PC-9 (cell line): ENCODE results near the gene GPR137. TPM values are rescaled to one million over a fixed set of nuclear protein-coding genes. Genes with fewer than 3 reads are reported as not detected.

Source experiments
- BruUV-seq: library from RNA; stranded (reverse); fragments of 400-500 nt; replicated peaks from 2 replicates; lab custom pipeline; 2021; lab: Mats Ljungman, UMichigan
- CTCF ChIA-PET: fragments of 300-600 bp; sonication (Branson Sonifier 250); formaldehyde crosslinking; loops from one replicate; lab custom pipeline; 2022; ENCODE audit warnings: antibody characterized with exemption; lab: Charles Lee
- POLR2A ChIA-PET: fragments of 300-600 bp; sonication (Branson Sonifier 250); formaldehyde crosslinking; loops from one replicate; lab custom pipeline; 2022; ENCODE audit warnings: antibody characterized with exemption; ENCODE audit not compliant: unreplicated experiment; lab: Charles Lee
- DNase-seq, 2 experiments: peaks; one replicate each; pipeline versions ENCODE4 v3.0.0 to v3.0.0-alpha.2; 2015 to 2022; ENCODE audit warnings: mixed read lengths in 1 of 2
- H2AFZ ChIP-seq: fragments of 200-600 bp; sonication (generic); 2 replicates; pipeline ENCODE4 v1.8.1; 2017; ENCODE audit warnings: antibody characterized with exemption
- H3F3A ChIP-seq: fragments of 200-600 bp; sonication (generic); 2 replicates; pipeline ENCODE4 v1.8.1; 2017; ENCODE audit warnings: antibody characterized with exemption, mild to moderate bottlenecking, low read depth; ENCODE audit not compliant: insufficient read depth
- H3K27ac ChIP-seq: fragments of 200-600 bp; sonication (generic); 2 replicates; pipeline ENCODE4 v1.6.1; 2016; ENCODE audit warnings: mixed run types
- H3K27me3 ChIP-seq: fragments of 200-600 bp; sonication (generic); 2 replicates; pipeline ENCODE4 v1.6.1; 2016; ENCODE audit warnings: low read depth, mixed run types; ENCODE audit not compliant: insufficient read depth
- H3K36me3 ChIP-seq: fragments of 200-600 bp; sonication (generic); 2 replicates; pipeline ENCODE4 v1.6.1; 2016; ENCODE audit warnings: low read depth, mixed run types
- H3K4me1 ChIP-seq: fragments of 200-600 bp; sonication (generic); replicated peaks from 2 replicates; pipeline ENCODE4 v1.6.1; 2016; ENCODE audit warnings: mixed run types; ENCODE audit not compliant: insufficient read depth
- H3K4me2 ChIP-seq: fragments of 200-600 bp; sonication (generic); 2 replicates; pipeline ENCODE4 v1.6.1; 2017; ENCODE audit warnings: mixed run types
- H3K4me3 ChIP-seq: fragments of 200-600 bp; sonication (generic); 2 replicates; pipeline ENCODE4 v1.6.1; 2016; ENCODE audit warnings: mixed run types
- H3K79me2 ChIP-seq: fragments of 200-600 bp; sonication (generic); 2 replicates; pipeline ENCODE4 v1.6.1; 2017; ENCODE audit warnings: low read depth, mixed run types
- H3K9me2 ChIP-seq: fragments of 200-600 bp; sonication (generic); 2 replicates; pipeline ENCODE4 v1.8.1; 2017; ENCODE audit warnings: mild to moderate bottlenecking; ENCODE audit not compliant: insufficient read depth
- H3K9me3 ChIP-seq: fragments of 200-600 bp; sonication (generic); 2 replicates; pipeline ENCODE4 v1.8.1; 2016; ENCODE audit warnings: low read depth; ENCODE audit not compliant: insufficient read depth
- H4K20me1 ChIP-seq: fragments of 200-600 bp; sonication (generic); 2 replicates; pipeline ENCODE4 v1.8.1; 2017; ENCODE audit not compliant: insufficient read depth
- EZH2 ChIP-seq: fragments of 200-600 bp; sonication (generic); IDR thresholded peaks from 2 replicates; pipeline ENCODE4 v1.8.0; 2017; ENCODE audit warnings: antibody characterized with exemption, low read depth
- intact Hi-C: fragments of 100-400 bp; cut with micrococcal nuclease; formaldehyde crosslinking; loops from one replicate; pipeline ENCODE4 v1.10.0; 2022; ENCODE audit not compliant: unreplicated experiment
- total RNA-seq: library from RNA; stranded (reverse); gene quantifications from 2 replicates; pipeline ENCODE4 v1.2.3, GENCODE V29; 2021
- TF ChIP-seq, protein P1 (sequence below): fragments of 200-600 bp; sonication (generic); conservative IDR thresholded peaks from 2 replicates; pipeline ENCODE4 v1.6.1; 2017; ENCODE audit warnings: mixed run types, antibody characterized with exemption, mild to moderate bottlenecking, moderate library complexity

The GPR137 gene
- total RNA-seq, 1 experiment from 2014 or later, result 72.8 TPM

DNA sequence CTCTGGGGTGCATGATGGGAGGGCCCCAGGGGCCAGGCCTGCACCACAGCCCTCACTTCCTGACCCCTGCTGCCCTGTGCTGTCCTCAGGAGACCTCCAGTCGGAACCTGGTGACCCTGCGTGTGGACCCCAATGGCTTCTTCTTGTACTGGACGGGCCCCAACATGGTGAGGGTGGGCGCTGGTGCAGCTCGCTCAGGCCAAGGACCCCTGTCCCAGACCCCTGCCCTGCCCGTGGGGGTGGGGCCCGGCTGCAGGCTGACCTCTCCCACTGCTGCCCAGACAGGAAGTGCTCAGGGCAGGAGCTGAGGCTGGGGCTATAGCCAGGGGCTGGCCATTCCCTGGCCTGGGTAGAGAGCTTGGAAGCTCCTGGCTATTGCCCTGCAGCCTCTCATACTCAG is 31.3 kb upstream of the GPR137 start:
- ChIA-PET CTCF (no interaction called here), POLR2A (no interaction called here)
- no peak for DNase-seq
- Histone ChIP-seq H3K36me3 (0 out of 2 replicates have a peak, but pooled peaks cover 5% of the 10 kb centered on the region), H3K79me2 (peaks cover 14% of the 10 kb centered on the region), H3K4me1 (no peaks in the 10 kb centered on the region; the same call in 1 of the 2 replicates), H2AFZ (no peak overlapping the region), H3F3A (peaks cover 24% of the 10 kb centered on the region), H3K4me2 (no peak overlapping the region), H3K9me3 (no peaks in the 10 kb centered on the region), H3K9me2 (no peaks in the 10 kb centered on the region), H3K4me3 (no peak overlapping the region), H3K27me3 (no peaks in the 10 kb centered on the region), H3K27ac (no peak overlapping the region), H4K20me1 (peaks cover 9% of the 10 kb centered on the region; the same call in 1 of the 2 replicates)
- TF ChIP-seq, protein P1, sequence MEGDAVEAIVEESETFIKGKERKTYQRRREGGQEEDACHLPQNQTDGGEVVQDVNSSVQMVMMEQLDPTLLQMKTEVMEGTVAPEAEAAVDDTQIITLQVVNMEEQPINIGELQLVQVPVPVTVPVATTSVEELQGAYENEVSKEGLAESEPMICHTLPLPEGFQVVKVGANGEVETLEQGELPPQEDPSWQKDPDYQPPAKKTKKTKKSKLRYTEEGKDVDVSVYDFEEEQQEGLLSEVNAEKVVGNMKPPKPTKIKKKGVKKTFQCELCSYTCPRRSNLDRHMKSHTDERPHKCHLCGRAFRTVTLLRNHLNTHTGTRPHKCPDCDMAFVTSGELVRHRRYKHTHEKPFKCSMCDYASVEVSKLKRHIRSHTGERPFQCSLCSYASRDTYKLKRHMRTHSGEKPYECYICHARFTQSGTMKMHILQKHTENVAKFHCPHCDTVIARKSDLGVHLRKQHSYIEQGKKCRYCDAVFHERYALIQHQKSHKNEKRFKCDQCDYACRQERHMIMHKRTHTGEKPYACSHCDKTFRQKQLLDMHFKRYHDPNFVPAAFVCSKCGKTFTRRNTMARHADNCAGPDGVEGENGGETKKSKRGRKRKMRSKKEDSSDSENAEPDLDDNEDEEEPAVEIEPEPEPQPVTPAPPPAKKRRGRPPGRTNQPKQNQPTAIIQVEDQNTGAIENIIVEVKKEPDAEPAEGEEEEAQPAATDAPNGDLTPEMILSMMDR, result no peak
- TF ChIP-seq EZH2, result no peak
- no TSS peak for BruUV-seq
- intact Hi-C loops, result no loop called here

DNA sequence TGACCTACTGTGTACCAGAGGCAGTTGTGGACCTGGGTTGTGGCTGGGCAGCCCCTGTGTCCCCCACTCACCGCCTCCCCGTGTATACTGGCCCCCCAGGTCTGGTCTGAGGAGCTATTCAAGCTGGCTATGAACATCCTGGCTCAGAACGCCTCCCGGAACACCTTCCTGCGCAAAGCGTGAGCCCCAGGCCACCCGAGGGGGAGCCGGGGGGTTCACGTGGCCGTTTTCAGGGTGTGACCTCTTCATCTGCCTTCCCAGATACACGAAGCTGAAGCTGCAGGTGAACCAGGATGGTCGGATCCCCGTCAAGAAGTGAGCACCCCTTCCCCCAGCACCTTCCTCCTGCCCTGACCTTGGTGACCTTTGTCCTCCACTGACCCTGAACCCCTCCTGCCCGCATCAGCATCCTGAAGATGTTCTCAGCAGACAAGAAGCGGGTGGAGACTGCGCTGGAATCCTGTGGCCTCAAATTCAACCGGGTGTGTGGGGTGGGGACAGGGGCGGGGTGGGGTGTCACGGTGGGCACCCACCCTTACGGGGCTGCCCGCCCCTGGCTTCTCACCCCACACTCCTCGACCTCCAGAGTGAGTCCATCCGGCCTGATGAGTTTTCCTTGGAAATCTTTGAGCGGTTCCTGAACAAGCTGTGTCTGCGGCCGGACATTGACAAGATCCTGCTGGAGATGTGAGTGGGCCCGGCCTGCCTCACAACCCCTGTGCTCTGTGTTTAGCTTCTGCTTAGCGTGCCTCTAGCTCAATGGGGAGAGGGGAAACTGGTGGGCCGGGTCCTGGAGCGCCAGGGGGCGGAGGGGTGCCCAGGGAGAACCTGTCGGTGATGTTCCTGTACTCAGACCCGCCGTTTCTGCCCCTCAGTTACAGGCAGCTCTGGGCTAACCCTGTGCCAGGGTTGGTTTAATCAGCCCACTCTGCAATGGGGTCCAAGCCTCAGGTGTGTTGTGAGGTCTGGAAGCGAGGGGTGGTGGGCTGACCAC is 30.2 kb upstream of the GPR137 start:
- H3F3A ChIP-seq, result peaks cover 21% of the 10 kb centered on the region; the same call in 1 of the 2 replicates
- no peaks in the 10 kb centered on the region for H3K9me3 ChIP-seq
- ChIA-PET CTCF (no interaction called here), POLR2A (no interaction called here)
- peaks cover 9% of the 10 kb centered on the region; the same call in 1 of the 2 replicates for H4K20me1 ChIP-seq
- H3K79me2 ChIP-seq, result peaks cover 14% of the 10 kb centered on the region
- no peak overlapping the region for H3K4me3 ChIP-seq
- no peaks in the 10 kb centered on the region for H3K27me3 ChIP-seq
- intact Hi-C loops, result no loop called here
- no TSS peak for BruUV-seq
- no peaks in the 10 kb centered on the region for H3K9me2 ChIP-seq
- DNase-seq, result peak in 1 of 2 experiments; percentile 33
- no peak overlapping the region for H3K4me2 ChIP-seq
- no peak overlapping the region for H3K27ac ChIP-seq
- 0 out of 2 replicates have a peak, but pooled peaks cover 5% of the 10 kb centered on the region for H3K36me3 ChIP-seq
- H2AFZ ChIP-seq, result no peak overlapping the region
- no peak for TF ChIP-seq EZH2
- TF ChIP-seq, protein P1, result no peak
- H3K4me1 ChIP-seq, result no peaks in the 10 kb centered on the region; the same call in 1 of the 2 replicates

DNA sequence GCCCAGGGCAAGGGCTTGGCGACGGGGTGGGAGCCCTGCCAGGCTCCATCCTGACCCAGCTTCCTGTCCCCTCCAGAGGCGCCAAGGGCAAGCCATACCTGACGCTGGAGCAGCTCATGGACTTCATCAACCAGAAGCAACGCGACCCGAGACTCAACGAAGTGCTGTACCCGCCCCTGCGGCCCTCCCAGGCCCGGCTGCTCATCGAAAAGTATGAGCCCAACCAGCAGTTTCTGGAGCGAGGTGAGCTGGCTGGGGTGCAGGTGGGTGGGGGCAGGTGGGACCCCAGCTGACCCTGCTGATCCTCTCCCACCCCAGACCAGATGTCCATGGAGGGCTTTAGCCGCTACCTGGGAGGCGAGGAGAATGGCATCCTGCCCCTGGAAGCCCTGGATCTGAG is 29.3 kb upstream of the GPR137 start:
- no TSS peak for BruUV-seq
- Histone ChIP-seq H3K27me3 (no peaks in the 10 kb centered on the region), H3K4me2 (no peak overlapping the region), H2AFZ (no peak overlapping the region), H3K36me3 (0 out of 2 replicates have a peak, but pooled peaks cover 5% of the 10 kb centered on the region), H3K4me1 (no peaks in the 10 kb centered on the region), H3K79me2 (peaks cover 14% of the 10 kb centered on the region), H3K4me3 (no peak overlapping the region), H3K27ac (no peak overlapping the region), H3K9me2 (no peaks in the 10 kb centered on the region), H4K20me1 (peaks cover 9% of the 10 kb centered on the region; the same call in 1 of the 2 replicates), H3F3A (peaks cover 19% of the 10 kb centered on the region; the same call in 1 of the 2 replicates), H3K9me3 (no peaks in the 10 kb centered on the region)
- intact Hi-C loops, result no loop called here
- TF ChIP-seq, protein P1, result no peak
- no peak for TF ChIP-seq EZH2
- ChIA-PET CTCF (interaction anchor here (0.5 kb wide), 1 partner anchor 489 kb away, joined by 4 read pairs; no protein-coding TSS in a partner anchor), POLR2A (no interaction called here)
- DNase-seq, result peak in 1 of 2 experiments; percentile 27
